Brain microvascular endothelial cell (primary cell): Measurements from ENCODE around the gene ATP1A1.

Experiments used
- DNase-seq: peaks from one replicate; pipeline ENCODE4 v3.0.0-alpha.2; 2020
- H3K27ac ChIP-seq: fragments of 250-450 bp; sonication (Bioruptor Pico); 2 replicates; pipeline ENCODE4 v1.5.1; 2020; ENCODE audit warnings: mild to moderate bottlenecking, moderate library complexity
- H3K27me3 ChIP-seq: fragments of 250-450 bp; sonication (Bioruptor Pico); replicated peaks from 2 replicates; pipeline ENCODE4 v1.5.1; 2020; ENCODE audit warnings: mild to moderate bottlenecking
- H3K36me3 ChIP-seq: fragments of 250-450 bp; sonication (Bioruptor Pico); replicated peaks from 2 replicates; pipeline ENCODE4 v1.5.1; 2020; ENCODE audit warnings: mild to moderate bottlenecking
- H3K4me3 ChIP-seq: 2 replicates; pipeline ENCODE4 v1.5.1; 2011; ENCODE audit warnings: low read depth, mild to moderate bottlenecking, control low read depth, low read length, moderate library complexity
- in situ Hi-C: cut with HindIII; loops from 2 replicates; pipeline ENCODE4 v1.10.0; 2017; ENCODE audit warnings: low sequenced_read_pairs, low pct_ligation_motif_present
- TF ChIP-seq, protein P1 (sequence below): IDR thresholded peaks from 2 replicates; pipeline ENCODE4 v1.5.1; 2011; ENCODE audit warnings: low read depth, mild to moderate bottlenecking, moderate library complexity, low read length, control low read depth, inconsistent platforms; ENCODE audit errors: missing control alignments

The ATP1A1 gene

DNA sequence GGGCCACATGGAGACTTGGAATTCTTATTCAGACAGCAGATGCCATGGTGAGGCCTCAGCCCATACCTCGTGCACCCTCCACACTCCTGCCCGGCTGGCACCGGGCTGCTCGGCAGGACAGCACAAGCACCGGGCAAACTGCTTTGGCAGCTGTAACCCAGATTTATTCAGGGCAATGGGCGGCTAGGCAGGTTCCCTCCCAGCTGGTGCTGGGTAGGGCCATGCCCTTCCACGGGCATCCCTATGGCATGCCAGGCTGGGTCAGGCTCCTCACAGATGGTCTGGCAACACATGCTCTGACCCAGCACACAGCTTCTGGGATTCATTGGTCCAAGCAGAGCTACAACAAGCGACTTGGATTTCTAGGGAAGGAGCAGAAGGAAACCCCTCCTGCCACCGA lies 53.4 kb downstream of the ATP1A1 start:
- Histone ChIP-seq H3K27ac (no peak overlapping the region), H3K4me3 (no peak overlapping the region), H3K36me3 (no peaks in the 10 kb centered on the region), H3K27me3 (no peaks in the 10 kb centered on the region)
- DNase-seq: no peak
- TF ChIP-seq, protein P1, sequence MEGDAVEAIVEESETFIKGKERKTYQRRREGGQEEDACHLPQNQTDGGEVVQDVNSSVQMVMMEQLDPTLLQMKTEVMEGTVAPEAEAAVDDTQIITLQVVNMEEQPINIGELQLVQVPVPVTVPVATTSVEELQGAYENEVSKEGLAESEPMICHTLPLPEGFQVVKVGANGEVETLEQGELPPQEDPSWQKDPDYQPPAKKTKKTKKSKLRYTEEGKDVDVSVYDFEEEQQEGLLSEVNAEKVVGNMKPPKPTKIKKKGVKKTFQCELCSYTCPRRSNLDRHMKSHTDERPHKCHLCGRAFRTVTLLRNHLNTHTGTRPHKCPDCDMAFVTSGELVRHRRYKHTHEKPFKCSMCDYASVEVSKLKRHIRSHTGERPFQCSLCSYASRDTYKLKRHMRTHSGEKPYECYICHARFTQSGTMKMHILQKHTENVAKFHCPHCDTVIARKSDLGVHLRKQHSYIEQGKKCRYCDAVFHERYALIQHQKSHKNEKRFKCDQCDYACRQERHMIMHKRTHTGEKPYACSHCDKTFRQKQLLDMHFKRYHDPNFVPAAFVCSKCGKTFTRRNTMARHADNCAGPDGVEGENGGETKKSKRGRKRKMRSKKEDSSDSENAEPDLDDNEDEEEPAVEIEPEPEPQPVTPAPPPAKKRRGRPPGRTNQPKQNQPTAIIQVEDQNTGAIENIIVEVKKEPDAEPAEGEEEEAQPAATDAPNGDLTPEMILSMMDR: no peak
- in situ Hi-C loops: no loop called here

DNA sequence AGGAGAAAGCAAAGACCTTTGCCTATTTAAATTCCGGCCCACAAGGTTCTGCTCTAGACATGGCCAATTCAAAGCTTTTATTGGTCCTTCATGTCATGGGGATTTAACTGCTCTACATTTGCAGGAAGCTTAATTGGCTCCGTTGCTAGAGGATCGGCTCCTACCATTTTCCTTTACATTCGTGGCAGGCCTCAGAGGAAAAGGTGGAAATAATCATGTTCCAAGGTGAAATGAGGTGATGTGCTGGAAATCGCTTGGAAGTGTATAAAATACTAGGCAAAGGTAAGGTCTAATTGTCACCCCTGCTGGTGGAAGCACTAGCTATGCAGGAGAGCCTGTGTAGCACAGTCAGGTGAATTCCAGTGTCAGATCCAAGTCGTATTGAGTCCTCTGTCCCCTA lies 55.5 kb downstream of the ATP1A1 start:
- Histone ChIP-seq H3K27me3 (no peaks in the 10 kb centered on the region), H3K36me3 (no peaks in the 10 kb centered on the region), H3K27ac (no peak overlapping the region), H3K4me3 (no peak overlapping the region)
- TF ChIP-seq, protein P1: no peak
- no peak for DNase-seq
- in situ Hi-C loops: no loop called here

DNA sequence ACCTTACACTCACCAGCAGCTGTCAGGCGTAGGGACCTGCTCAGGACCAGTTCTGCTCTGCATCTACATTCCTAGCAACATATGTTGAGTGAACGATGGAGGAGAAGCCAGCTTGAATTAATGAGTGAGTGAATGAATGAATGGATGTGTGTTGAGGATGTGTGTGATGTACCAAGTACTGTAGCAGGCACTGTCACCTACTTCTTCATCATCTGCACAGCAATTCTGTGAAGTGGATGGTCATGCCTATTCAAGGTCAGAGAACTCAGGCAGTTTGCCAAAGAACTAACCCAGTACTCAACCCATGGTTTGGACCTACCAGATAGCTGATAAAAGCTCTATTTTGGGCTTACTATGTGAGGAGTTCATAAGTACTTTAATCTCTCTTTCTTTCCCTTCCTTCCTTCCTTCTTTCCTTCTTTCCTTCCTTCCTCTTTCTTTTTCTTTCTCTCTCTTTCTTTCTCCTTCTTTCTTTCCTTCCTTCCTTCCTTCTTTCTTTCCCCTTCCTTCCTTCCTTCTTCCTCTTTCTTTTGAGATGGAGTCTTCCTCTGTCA lies 56.9 kb downstream of the ATP1A1 start:
- no peak for DNase-seq
- no peaks in the 10 kb centered on the region for H3K36me3 ChIP-seq
- H3K27me3 ChIP-seq: no peaks in the 10 kb centered on the region
- TF ChIP-seq, protein P1: no peak
- in situ Hi-C loops: no loop called here
- no peak overlapping the region for H3K4me3 ChIP-seq
- H3K27ac ChIP-seq: no peak overlapping the region

DNA sequence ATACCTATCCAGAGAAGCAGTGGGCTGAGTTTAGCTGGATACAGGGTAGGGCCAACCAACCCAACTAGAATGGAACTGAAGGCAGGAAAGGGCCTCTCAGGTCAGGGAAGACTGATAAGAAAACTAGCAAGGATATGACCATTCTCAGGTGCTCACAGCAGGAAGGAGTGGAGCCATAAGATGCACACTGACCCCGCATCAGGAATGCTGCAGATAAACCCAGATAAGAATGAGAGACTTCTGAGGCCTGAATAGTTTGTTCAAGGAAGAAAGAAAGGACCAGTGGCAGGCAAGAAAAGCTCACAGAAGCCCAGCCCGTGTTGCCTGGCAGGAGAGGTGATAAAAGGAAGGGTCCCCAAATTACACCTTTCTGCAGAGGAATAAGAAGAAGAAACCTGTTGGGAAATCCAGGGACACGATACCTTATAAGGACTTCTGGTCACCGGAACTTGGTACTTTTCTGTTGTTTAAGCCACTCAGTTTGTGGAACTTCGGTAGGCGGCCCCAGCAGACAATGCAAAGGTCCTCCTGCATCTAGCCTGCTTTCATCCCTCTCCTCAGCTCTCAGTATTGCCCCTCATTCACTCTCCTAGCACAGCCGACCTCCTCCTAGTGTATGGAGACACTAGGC lies 58.9 kb downstream of the ATP1A1 start:
- in situ Hi-C loops: no loop called here
- TF ChIP-seq, protein P1: no peak

DNA sequence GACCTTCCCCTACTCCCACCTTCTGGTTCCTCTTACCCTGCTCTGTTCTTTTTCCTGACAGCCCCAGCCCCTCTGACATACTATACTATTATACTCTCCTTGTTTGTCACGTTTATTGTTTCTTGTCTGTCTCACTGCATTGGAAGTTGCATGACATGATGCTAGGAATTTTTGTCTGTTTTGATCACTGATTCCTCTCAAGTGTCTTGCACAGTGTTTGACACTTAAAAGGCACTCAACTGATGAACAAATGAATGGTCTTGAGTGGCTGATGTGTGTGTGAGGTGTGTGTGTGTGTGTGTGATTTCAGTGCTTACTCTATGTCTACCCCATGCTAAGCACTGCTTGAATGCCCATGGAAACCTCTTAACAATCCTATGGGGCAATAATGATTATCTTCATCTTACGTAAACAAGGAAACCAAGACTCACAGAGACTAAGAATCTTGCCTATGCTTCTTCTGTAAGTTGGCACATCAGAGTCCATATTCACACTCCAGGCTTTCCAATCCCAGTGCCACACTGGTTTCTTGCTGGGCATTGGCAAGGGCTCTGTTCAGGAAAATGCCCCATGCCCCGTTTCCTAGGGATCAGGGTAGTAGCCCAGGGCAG lies 59.7 kb downstream of the ATP1A1 start:
- Histone ChIP-seq H3K4me3 (no peak overlapping the region), H3K27ac (no peak overlapping the region), H3K27me3 (no peaks in the 10 kb centered on the region), H3K36me3 (no peaks in the 10 kb centered on the region)
- in situ Hi-C loops: no loop called here
- TF ChIP-seq, protein P1: no peak
- no peak for DNase-seq

More for the DNA sequence above, 58.9 kb downstream of the ATP1A1 start:
- H3K27me3 ChIP-seq: no peaks in the 10 kb centered on the region
- H3K36me3 ChIP-seq: no peaks in the 10 kb centered on the region
- H3K27ac ChIP-seq: no peak overlapping the region
- H3K4me3 ChIP-seq: no peak overlapping the region
- no peak for DNase-seq
